ENCODE data around the gene SSTR3. TPM values are rescaled to one million over a fixed set of nuclear protein-coding genes. Genes with fewer than 3 reads are reported as not detected.

The SSTR3 gene
- total RNA-seq, 1 experiment from 2014 or later = not detected

GRCh38 chr22:37156686-37157435 is 55.4 kb downstream of the SSTR3 start:
- H3K27me3 ChIP-seq (replicated peaks) = 0 out of 2 replicates have a peak, but pooled peaks cover 2% of the 10 kb centered on the region
- DNase-seq (ENCODE audit: low read depth in 1 of 2, low spot score in 2 of 2) = no peak
- no peak overlapping the region for H3K27ac ChIP-seq
- H3K4me3 ChIP-seq = no peak overlapping the region
- H3K4me1 ChIP-seq (replicated peaks) = no peaks in the 10 kb centered on the region
- H3K9me3 ChIP-seq (replicated peaks) = 0 out of 2 replicates have a peak, but pooled peaks cover 14% of the 10 kb centered on the region
- H3K36me3 ChIP-seq = no peaks in the 10 kb centered on the region

GRCh38 chr22:37155971-37156370 is 56.3 kb downstream of the SSTR3 start:
- H3K9me3 ChIP-seq (replicated peaks) = 0 out of 2 replicates have a peak, but pooled peaks cover 6% of the 10 kb centered on the region
- no peak overlapping the region for H3K4me3 ChIP-seq
- no peaks in the 10 kb centered on the region for H3K36me3 ChIP-seq
- H3K27ac ChIP-seq = no peak overlapping the region
- no peaks in the 10 kb centered on the region for H3K4me1 ChIP-seq (replicated peaks)
- 0 out of 2 replicates have a peak, but pooled peaks cover 2% of the 10 kb centered on the region for H3K27me3 ChIP-seq (replicated peaks)
- no peak for DNase-seq (ENCODE audit: low read depth in 1 of 2, low spot score in 2 of 2)

GRCh38 chr22:37154925-37155712 is 57.2 kb downstream of the SSTR3 start:
- no peak for DNase-seq (ENCODE audit: low read depth in 1 of 2, low spot score in 2 of 2)
- Histone ChIP-seq H3K36me3 (no peaks in the 10 kb centered on the region), H3K9me3 (replicated peaks) (0 out of 2 replicates have a peak, but pooled peaks cover 6% of the 10 kb centered on the region), H3K27ac (no peak overlapping the region), H3K4me1 (replicated peaks) (no peaks in the 10 kb centered on the region), H3K27me3 (replicated peaks) (0 out of 2 replicates have a peak, but pooled peaks cover 2% of the 10 kb centered on the region), H3K4me3 (no peak overlapping the region)

Other genes with a start within 250 kb of the SSTR3 start
- gene TST, start 193.0 kb downstream of the SSTR3 start, total RNA-seq (2014; rRNA removed; shearing (Covaris generic)) = 12.7 and 38.0 TPM in 2 replicates
- gene MPST, start 192.7 kb downstream of the SSTR3 start, total RNA-seq (2014; rRNA removed; shearing (Covaris generic)) = 37.3 and 38.3 TPM in 2 replicates
- 29.5 TPM in 2 replicates for gene KCTD17, start 160.7 kb downstream of the SSTR3 start, total RNA-seq (2014; rRNA removed; shearing (Covaris generic))
- not detected in 2 replicates for gene TMPRSS6, start 102.8 kb downstream of the SSTR3 start, total RNA-seq (2014; rRNA removed; shearing (Covaris generic))
- gene IL2RB, start 62.6 kb downstream of the SSTR3 start, total RNA-seq (2014; rRNA removed; shearing (Covaris generic)) = not detected in 2 replicates
- 3.4 and 4.7 TPM in 2 replicates for gene C1QTNF6, start 24.2 kb downstream of the SSTR3 start, total RNA-seq (2014; rRNA removed; shearing (Covaris generic))
- gene RAC2, start 31.8 kb upstream of the SSTR3 start, total RNA-seq (2014; rRNA removed; shearing (Covaris generic)) = 2.0 and 2.1 TPM in 2 replicates
- gene CYTH4, start 70.0 kb upstream of the SSTR3 start, total RNA-seq (2014; rRNA removed; shearing (Covaris generic)) = 1.1 TPM in 1 of 2 replicates, not detected in the other
- gene ELFN2, start 215.0 kb upstream of the SSTR3 start, total RNA-seq (2014; rRNA removed; shearing (Covaris generic)) = 0.11 TPM in 1 of 2 replicates, not detected in the other